ENCODE data around the gene E2F7.

Gene E2F7

GRCh38 chr12:77010691-77011548, 54.4 kb downstream of the E2F7 start:
- DNase-seq: peak; percentile 49 to 56

GRCh38 chr12:77007476-77007875, 57.9 kb downstream of the E2F7 start:
- no peak for DNase-seq

DNA sequence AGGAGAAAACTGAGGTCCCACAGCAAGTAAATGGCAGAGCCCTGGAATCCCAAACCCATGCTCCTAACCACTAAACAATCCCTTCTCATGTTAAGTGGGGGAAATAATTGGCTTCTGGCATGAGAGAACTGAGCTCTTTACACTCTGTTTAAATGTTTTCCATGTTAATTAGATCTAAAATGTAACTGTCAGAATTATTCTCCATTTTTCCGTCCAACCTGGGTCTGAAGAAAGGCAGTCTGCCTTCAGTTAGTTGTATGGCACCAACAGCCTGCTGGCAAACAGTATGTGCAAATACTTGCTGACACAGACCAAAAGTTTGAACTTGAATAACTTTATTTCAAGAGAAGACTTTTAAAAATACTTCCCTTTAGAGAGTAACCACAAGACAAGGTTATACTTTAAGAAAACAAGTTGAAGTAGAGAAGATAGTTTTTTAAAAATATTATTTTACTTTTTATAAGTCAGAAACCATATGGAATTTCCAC, 59.7 kb downstream of the E2F7 start:
- DNase-seq: no peak

DNA sequence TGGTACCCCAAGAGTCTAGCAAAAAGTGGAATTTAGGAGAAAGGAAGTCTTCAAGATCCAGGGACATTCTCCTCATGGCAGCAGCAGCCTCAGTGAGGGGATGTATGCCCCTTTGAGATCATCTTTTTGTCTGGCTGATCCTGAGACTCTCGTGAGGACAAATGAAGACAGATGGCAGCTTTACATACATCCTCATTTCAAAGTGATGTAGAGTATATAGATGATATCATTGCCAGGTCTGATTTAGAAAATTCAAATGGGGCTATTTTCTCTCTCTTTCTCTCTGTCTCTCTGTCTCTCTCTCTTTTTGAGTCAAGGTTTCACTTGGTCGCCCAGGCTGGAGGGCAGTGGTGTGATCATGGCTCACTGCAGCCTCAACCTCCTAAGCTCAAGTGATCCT, 61.5 kb downstream of the E2F7 start:
- no peak for DNase-seq

- DNase-seq: no peak
These were observed 62.1 kb downstream of the E2F7 start for GRCh38 chr12:77003246-77003645.

GRCh38 chr12:77002382-77002781, 63.0 kb downstream of the E2F7 start:
- DNase-seq: no peak

DNA sequence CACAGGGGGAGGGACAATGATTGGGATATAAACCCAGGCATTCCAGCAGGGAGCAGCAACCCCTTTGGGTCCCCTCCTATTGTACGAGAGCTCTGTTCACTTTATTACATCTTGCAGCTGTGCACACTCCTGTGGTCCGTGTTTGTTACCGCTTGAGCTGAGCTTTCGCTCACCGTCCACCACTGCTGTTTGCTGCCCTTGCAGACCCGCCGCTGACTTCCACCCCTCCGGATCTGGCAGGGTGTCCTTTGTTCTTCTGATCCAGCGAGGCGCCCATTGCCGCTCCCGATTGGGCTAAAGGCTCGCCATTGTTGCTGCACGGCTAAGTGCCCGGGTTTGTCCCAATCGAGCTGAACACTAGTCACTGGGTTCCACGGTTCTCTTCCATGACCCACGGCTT, 64.1 kb downstream of the E2F7 start:
- no peak for DNase-seq

GRCh38 chr12:76998908-76999556, 66.3 kb downstream of the E2F7 start:
- DNase-seq: no peak

- DNase-seq: no peak
These were observed 67.0 kb downstream of the E2F7 start for GRCh38 chr12:76998386-76998785.

GRCh38 chr12:76997011-76997780, 68.2 kb downstream of the E2F7 start:
- DNase-seq: no peak

GRCh38 chr12:76990716-76991115, 74.7 kb downstream of the E2F7 start:
- DNase-seq: no peak

DNA sequence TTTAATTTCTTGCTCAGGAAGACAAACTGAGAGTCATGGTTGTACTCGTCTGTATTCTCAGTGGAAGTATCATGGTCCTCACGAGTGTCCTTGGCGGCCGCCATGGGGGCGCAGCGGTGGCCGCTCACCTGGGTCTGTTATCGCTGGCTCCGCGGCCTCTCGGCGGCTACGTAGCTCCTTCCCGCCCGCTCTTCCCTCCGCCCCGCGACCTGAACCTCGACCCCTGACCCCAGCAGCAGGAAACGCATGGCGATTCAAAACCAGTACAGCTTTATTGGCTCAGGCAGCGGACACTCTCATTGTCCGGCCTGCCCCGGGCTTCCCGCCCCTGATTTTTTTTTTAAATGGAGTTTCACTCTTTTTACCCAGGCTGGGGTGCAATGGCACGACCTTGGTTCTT, 80.8 kb downstream of the E2F7 start:
- DNase-seq: no peak

DNA sequence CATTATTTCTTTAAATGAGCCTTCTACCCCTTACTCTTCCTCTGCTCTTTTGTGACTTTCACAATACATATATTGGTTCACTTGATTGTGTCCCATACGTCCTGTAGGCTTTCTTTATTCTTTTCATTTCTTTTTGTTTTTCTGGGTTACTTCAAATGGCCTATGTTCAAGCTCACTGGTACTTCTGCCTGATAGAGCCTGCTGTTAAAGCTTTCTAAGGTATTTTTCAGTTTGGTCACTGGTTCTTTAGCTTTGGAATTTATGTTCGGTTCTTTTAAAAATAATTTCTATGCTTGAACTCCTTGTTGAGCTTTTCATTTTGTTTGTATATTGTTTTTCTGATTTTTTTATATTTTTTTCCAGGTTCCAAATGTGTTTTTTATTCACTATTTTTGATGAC, 81.9 kb downstream of the E2F7 start:
- DNase-seq: no peak

- DNase-seq: no peak
These were observed 85.2 kb downstream of the E2F7 start for GRCh38 chr12:76980196-76980595.

- DNase-seq: no peak
These were observed 88.5 kb downstream of the E2F7 start for GRCh38 chr12:76976777-76977382.
